HepG2 (cell line): ENCODE results near the gene GSK3A. TPM values are rescaled to one million over a fixed set of nuclear protein-coding genes. Genes with fewer than 3 reads are reported as not detected.

ENCODE experiments used
- CENPT ChIP-seq: sonication (generic); formaldehyde crosslinking; IDR thresholded peaks from 2 replicates; pipeline ENCODE4 v1.8.0; 2022; ENCODE audit warnings: low read depth, mild to moderate bottlenecking, moderate library complexity, missing genetic modification reagents
- CREM ChIP-seq, 2 experiments: sonication (generic) in 1 of 2; formaldehyde crosslinking in 1 of 2; IDR thresholded peaks; 2 replicates each; pipeline versions ENCODE4 v1.4.0 to v1.6.1; 2016 to 2020; ENCODE audit warnings: antibody characterized with exemption in 1 of 2, mild to moderate bottlenecking in 1 of 2, missing genetic modification reagents in 1 of 2
- GFI1 ChIP-seq: sonication (generic); formaldehyde crosslinking; IDR thresholded peaks from 2 replicates; pipeline ENCODE4 v1.5.0; 2020; ENCODE audit warnings: missing genetic modification reagents, mild to moderate bottlenecking, borderline replicate concordance
- HNF4G ChIP-seq, 2 experiments: sonication (generic) in 1 of 2; formaldehyde crosslinking in 1 of 2; IDR thresholded peaks; 2 replicates each; pipeline versions ENCODE4 v1.4.0 to v1.6.1; 2011 to 2020; ENCODE audit warnings: borderline replicate concordance in 2 of 2, low read depth in 2 of 2, mild to moderate bottlenecking in 2 of 2, low read length in 1 of 2, missing genetic modification reagents in 1 of 2, moderate library complexity in 1 of 2
- KDM5B ChIP-seq: sonication (generic); formaldehyde crosslinking; IDR thresholded peaks from 2 replicates; pipeline ENCODE4 v1.4.0; 2020; ENCODE audit warnings: missing genetic modification reagents, mild to moderate bottlenecking, borderline replicate concordance
- NR2F6 ChIP-seq, 2 experiments: IDR thresholded peaks; 2 replicates each; pipeline ENCODE4 v1.6.1; 2016; ENCODE audit warnings: antibody characterized with exemption in 1 of 2, mild to moderate bottlenecking in 1 of 2
- PCBP2 ChIP-seq: fragments of 200-400 bp; formaldehyde crosslinking; optimal IDR thresholded peaks from 2 replicates; pipeline ENCODE3; 2018; ENCODE audit warnings: low read length, low read depth; ENCODE audit not compliant: poor library complexity, severe bottlenecking
- SOX6 ChIP-seq, 2 experiments: fragments of 450-650 bp in 1 of 2; sonication (generic) in 1 of 2; formaldehyde crosslinking in 1 of 2; IDR thresholded peaks; 2 replicates each; pipeline versions ENCODE4 v1.4.0 to v1.6.1; 2017 to 2020; ENCODE audit warnings: antibody characterized with exemption in 1 of 2, mild to moderate bottlenecking in 1 of 2, missing genetic modification reagents in 1 of 2
- SRSF1 ChIP-seq: fragments of 200-400 bp; formaldehyde crosslinking; optimal IDR thresholded peaks from 2 replicates; pipeline ENCODE3; 2017; ENCODE audit warnings: mild to moderate bottlenecking, low read depth, low read length, moderate library complexity
- TGIF2 ChIP-seq: IDR thresholded peaks from 2 replicates; pipeline ENCODE4 v1.6.1; 2016; ENCODE audit warnings: control low read depth, missing compliant biosample characterization
- ZFX ChIP-seq: sonication (generic); formaldehyde crosslinking; IDR thresholded peaks from 2 replicates; pipeline ENCODE4 v1.4.0; 2020; ENCODE audit warnings: mild to moderate bottlenecking, low read depth, missing genetic modification reagents, moderate library complexity
- ZNF383 ChIP-seq: sonication (generic); formaldehyde crosslinking; IDR thresholded peaks from 2 replicates; pipeline ENCODE4 v1.4.0; 2020; ENCODE audit warnings: missing genetic modification reagents, mild to moderate bottlenecking, borderline replicate concordance
- ZNF451 ChIP-seq: sonication (generic); formaldehyde crosslinking; IDR thresholded peaks from 2 replicates; pipeline ENCODE4 v1.5.0; 2020; ENCODE audit warnings: mild to moderate bottlenecking, missing genetic modification reagents
- ZNF709 ChIP-seq: sonication (generic); formaldehyde crosslinking; IDR thresholded peaks from 2 replicates; pipeline ENCODE4 v1.5.0; 2020; ENCODE audit warnings: mild to moderate bottlenecking, missing genetic modification reagents
- ZSCAN20 ChIP-seq: sonication (generic); formaldehyde crosslinking; IDR thresholded peaks from 2 replicates; pipeline ENCODE4 v1.4.0; 2020; ENCODE audit warnings: missing genetic modification reagents, mild to moderate bottlenecking, borderline replicate concordance
- ZSCAN30 ChIP-seq: sonication (generic); formaldehyde crosslinking; IDR thresholded peaks from 2 replicates; pipeline ENCODE4 v1.5.0; 2020; ENCODE audit warnings: mild to moderate bottlenecking, missing genetic modification reagents
- polyA plus RNA-seq, 8 experiments: library from polyadenylated mRNA; depleted of rRNA in 3 of 8; stranded (reverse) in 7 of 8; unstranded in 1 of 8; fragments of >200 nt; fragmentation: Illumina TruSeq in 4 of 8; extraction: Trizol in 4 of 8; gene quantifications; 2 replicates each; pipeline versions ENCODE4 v1.2.1 to v1.2.3, GENCODE V29; 2011 to 2016; ENCODE audit warnings: low read depth in 4 of 8, missing spikeins in 1 of 8, mixed read lengths in 1 of 8; ENCODE audit not compliant: insufficient read depth in 1 of 8
- total RNA-seq, 5 experiments: library from RNA; depleted of rRNA; stranded (reverse); fragments of >200 nt; fragmentation: Illumina TruSeq; extraction: Trizol; gene quantifications; 2 replicates each; pipeline ENCODE4 v1.2.3, GENCODE V29; 2016; ENCODE audit warnings: low read depth in 1 of 5
- TF ChIP-seq, protein P1 (sequence below): sonication (generic); formaldehyde crosslinking; IDR thresholded peaks from 2 replicates; pipeline ENCODE4 v1.4.0; 2020; ENCODE audit warnings: missing genetic modification reagents
- TF ChIP-seq, protein P2 (sequence below): sonication (generic); formaldehyde crosslinking; IDR thresholded peaks from 2 replicates; pipeline ENCODE4 v1.4.0; 2020; ENCODE audit warnings: missing genetic modification reagents, mild to moderate bottlenecking, borderline replicate concordance
- TF ChIP-seq, protein P3 (sequence below): sonication (generic); formaldehyde crosslinking; IDR thresholded peaks from 2 replicates; pipeline ENCODE4 v1.9.0; 2022; ENCODE audit warnings: missing genetic modification reagents, mild to moderate bottlenecking, borderline replicate concordance

Gene GSK3A
- total and polyA plus RNA-seq, 2 of the 13 experiments (the other 11 are each of a cell fraction or from before 2014, with no cell fraction given), result 16.9 to 52.5 TPM

DNA sequence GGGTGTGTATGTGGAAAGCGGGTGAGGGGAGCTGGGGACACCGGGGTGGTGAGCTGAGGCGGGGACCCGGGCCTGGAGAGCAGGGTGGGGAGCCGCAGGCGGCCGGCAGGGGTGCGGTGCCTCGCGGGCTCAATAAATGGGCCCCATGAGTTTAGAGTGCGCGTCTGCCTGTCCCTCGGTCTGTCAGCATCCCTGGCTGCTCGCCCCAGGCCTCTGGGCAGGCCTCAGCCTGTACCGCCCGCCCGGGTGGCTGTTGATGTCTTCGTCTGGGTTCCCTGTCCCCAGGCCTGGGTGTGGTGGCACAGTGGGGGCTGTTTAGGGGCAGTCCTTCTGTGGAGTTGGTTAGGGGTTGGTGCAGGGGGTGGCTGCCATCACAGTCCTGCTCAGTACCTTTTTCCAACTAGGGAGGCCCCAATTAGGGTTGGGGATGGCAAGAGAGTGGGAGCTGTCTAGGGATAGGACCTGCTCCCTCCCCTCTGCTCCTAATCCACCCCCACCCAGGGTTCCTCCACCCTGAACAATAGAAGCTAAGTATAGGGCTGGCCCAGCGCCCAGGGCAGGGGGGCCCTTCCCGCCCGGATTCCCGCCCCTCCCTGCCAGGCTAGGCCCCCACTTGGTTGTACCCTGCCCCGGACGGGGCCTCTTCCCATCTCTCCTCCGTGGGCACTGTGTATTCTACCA, 38.9 kb upstream of the GSK3A start (continued):
- no peak for TF ChIP-seq ZNF709 (CRISPR knock-in tag)
- no peak for TF ChIP-seq PCBP2
- TF ChIP-seq ZFX (CRISPR knock-in tag), result 0 out of 2 replicates have a peak, but pooled peaks have one; percentile 65
- no peak for TF ChIP-seq HNF4G (IDR thresholded peaks at IDR 0.05; ENCODE audit: borderline replicate concordance, low read depth, low read length)
- TF ChIP-seq HNF4G (CRISPR knock-in tag; IDR thresholded peaks at IDR 0.05; ENCODE audit: borderline replicate concordance, low read depth), result no peak
- TF ChIP-seq, protein P1, sequence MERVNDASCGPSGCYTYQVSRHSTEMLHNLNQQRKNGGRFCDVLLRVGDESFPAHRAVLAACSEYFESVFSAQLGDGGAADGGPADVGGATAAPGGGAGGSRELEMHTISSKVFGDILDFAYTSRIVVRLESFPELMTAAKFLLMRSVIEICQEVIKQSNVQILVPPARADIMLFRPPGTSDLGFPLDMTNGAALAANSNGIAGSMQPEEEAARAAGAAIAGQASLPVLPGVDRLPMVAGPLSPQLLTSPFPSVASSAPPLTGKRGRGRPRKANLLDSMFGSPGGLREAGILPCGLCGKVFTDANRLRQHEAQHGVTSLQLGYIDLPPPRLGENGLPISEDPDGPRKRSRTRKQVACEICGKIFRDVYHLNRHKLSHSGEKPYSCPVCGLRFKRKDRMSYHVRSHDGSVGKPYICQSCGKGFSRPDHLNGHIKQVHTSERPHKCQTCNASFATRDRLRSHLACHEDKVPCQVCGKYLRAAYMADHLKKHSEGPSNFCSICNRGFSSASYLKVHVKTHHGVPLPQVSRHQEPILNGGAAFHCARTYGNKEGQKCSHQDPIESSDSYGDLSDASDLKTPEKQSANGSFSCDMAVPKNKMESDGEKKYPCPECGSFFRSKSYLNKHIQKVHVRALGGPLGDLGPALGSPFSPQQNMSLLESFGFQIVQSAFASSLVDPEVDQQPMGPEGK (CRISPR knock-in tag), result peak; percentile 96
- no peak for TF ChIP-seq CENPT (CRISPR knock-in tag)
- TF ChIP-seq GFI1 (CRISPR knock-in tag), result peak; percentile 29; the same call in 1 of the 2 replicates
- no peak for TF ChIP-seq ZNF383 (CRISPR knock-in tag)
- peak; percentile 98 for TF ChIP-seq SRSF1
- TF ChIP-seq CREM (IDR thresholded peaks at IDR 0.05), result peak; percentile 51; the same call in 1 of the 2 replicates
- no peak for TF ChIP-seq CREM (CRISPR knock-in tag; IDR thresholded peaks at IDR 0.05)
- no peak for TF ChIP-seq SOX6 (IDR thresholded peaks at IDR 0.05)
- TF ChIP-seq SOX6 (CRISPR knock-in tag; IDR thresholded peaks at IDR 0.05), result peak; percentile 64
- no peak; the same call in 1 of the 2 replicates for TF ChIP-seq NR2F6 (IDR thresholded peaks at IDR 0.05)
- no peak for TF ChIP-seq NR2F6 (CRISPR knock-in tag; IDR thresholded peaks at IDR 0.05)
- TF ChIP-seq ZNF451 (CRISPR knock-in tag), result 0 out of 2 replicates have a peak, but pooled peaks have one; percentile 29
- TF ChIP-seq, protein P2, sequence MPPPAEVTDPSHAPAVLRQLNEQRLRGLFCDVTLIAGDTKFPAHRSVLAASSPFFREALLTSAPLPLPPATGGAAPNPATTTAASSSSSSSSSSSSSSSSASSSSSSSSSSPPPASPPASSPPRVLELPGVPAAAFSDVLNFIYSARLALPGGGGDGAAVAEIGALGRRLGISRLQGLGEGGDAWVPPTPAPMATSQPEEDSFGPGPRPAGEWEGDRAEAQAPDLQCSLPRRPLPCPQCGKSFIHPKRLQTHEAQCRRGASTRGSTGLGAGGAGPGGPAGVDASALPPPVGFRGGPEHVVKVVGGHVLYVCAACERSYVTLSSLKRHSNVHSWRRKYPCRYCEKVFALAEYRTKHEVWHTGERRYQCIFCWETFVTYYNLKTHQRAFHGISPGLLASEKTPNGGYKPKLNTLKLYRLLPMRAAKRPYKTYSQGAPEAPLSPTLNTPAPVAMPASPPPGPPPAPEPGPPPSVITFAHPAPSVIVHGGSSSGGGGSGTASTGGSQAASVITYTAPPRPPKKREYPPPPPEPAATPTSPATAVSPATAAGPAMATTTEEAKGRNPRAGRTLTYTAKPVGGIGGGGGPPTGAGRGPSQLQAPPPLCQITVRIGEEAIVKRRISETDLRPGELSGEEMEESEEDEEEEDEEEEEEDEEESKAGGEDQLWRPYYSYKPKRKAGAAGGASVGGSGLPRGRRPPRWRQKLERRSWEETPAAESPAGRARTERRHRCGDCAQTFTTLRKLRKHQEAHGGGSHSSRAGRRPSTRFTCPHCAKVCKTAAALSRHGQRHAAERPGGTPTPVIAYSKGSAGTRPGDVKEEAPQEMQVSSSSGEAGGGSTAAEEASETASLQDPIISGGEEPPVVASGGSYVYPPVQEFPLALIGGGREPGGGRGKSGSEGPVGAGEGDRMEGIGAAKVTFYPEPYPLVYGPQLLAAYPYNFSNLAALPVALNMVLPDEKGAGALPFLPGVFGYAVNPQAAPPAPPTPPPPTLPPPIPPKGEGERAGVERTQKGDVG (CRISPR knock-in tag), result 0 out of 2 replicates have a peak, but pooled peaks have one; percentile 37
- no peak for TF ChIP-seq TGIF2 (CRISPR knock-in tag)
- TF ChIP-seq ZSCAN30 (CRISPR knock-in tag), result 0 out of 2 replicates have a peak, but pooled peaks have one; percentile 19
- no peak for TF ChIP-seq ZSCAN20
- TF ChIP-seq KDM5B (CRISPR knock-in tag), result no peak
- TF ChIP-seq, protein P3, sequence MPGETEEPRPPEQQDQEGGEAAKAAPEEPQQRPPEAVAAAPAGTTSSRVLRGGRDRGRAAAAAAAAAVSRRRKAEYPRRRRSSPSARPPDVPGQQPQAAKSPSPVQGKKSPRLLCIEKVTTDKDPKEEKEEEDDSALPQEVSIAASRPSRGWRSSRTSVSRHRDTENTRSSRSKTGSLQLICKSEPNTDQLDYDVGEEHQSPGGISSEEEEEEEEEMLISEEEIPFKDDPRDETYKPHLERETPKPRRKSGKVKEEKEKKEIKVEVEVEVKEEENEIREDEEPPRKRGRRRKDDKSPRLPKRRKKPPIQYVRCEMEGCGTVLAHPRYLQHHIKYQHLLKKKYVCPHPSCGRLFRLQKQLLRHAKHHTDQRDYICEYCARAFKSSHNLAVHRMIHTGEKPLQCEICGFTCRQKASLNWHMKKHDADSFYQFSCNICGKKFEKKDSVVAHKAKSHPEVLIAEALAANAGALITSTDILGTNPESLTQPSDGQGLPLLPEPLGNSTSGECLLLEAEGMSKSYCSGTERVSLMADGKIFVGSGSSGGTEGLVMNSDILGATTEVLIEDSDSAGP, result 0 out of 2 replicates have a peak, but pooled peaks have one; percentile 39
